K562 (cell line): Measurements from ENCODE around the gene DCLK1. TPM values are rescaled to one million over a fixed set of nuclear protein-coding genes. Genes with fewer than 3 reads are reported as not detected.
"Not testable (repeated sequence)": the region's sequence is repeated elsewhere in the genome, so short reads cannot be mapped to it uniquely, and the experiment has no call there.

ENCODE experiments used
- ATAC-seq: fragments of 200-7000 bp; cut with Tn5 transposase; 3 replicates; pipeline ENCODE4 v1.9.1; 2020; ENCODE audit warnings: moderate library complexity
- BruUV-seq: library from RNA; stranded (reverse); fragments of 400-500 nt; replicated peaks from 2 replicates; lab custom pipeline; 2021; lab: Mats Ljungman, UMichigan
- CTCF ChIA-PET: fragments of 300-600 bp; formaldehyde crosslinking; extraction: SDS; loops from one replicate; lab custom pipeline; 2021; ENCODE audit warnings: low intra/inter-chr PET ratio; lab: Yijun Ruan, JAX
- POLR2A ChIA-PET: fragments of 300-600, 350-650 bp; sonication (Branson Sonifier 250); formaldehyde crosslinking; extraction: SDS; loops from one replicate; lab custom pipeline; 2021; ENCODE audit warnings: antibody characterized with exemption, inconsistent platforms; lab: Yijun Ruan, JAX
- DNase-seq, 4 experiments: peaks; one replicate each; pipeline versions ENCODE4 v3.0.0 to v3.0.0-alpha.2; 2011 to 2018; ENCODE audit warnings: low spot score in 3 of 4, mixed read lengths in 3 of 4; ENCODE audit errors: extremely low read depth in 1 of 4
- FAIRE-seq: peaks from 2 replicates; lab custom pipeline; 2011; peaks lifted over from hg19 to GRCh38; lab: Jason Lieb, UNC
- H2AFZ ChIP-seq: 2 replicates; pipeline ENCODE4 v1.6.0; 2011; ENCODE audit warnings: low read depth, low read length, control low read depth, inconsistent platforms
- H3K27ac ChIP-seq: fragments of 200-600 bp; 3 replicates; pipeline ENCODE4 v1.8.0; 2011; ENCODE audit warnings: low read depth, mild to moderate bottlenecking, control low read depth, inconsistent platforms, low read length, moderate library complexity, mixed read lengths; ENCODE audit errors: extremely low read depth
- H3K27me3 ChIP-seq, 2 experiments: fragments of 300-600 bp in 1 of 2; 2 replicates in 1 of 2; 3 replicates in 1 of 2; pipeline versions ENCODE4 v1.6.0 to v1.8.0; 2011; ENCODE audit warnings: inconsistent platforms in 2 of 2, low read length in 2 of 2, mild to moderate bottlenecking in 1 of 2, mixed read lengths in 1 of 2, moderate library complexity in 1 of 2; ENCODE audit not compliant: control insufficient read depth in 2 of 2, insufficient read depth in 2 of 2
- H3K36me3 ChIP-seq: fragments of 300-600 bp; 3 replicates; pipeline ENCODE4 v1.8.0; 2011; ENCODE audit warnings: mild to moderate bottlenecking, low read length, inconsistent platforms; ENCODE audit not compliant: control insufficient read depth, insufficient read depth
- H3K4me1 ChIP-seq, 2 experiments: fragments of 200-600 bp in 1 of 2; replicated peaks in 1 of 2; 2 replicates in 1 of 2; 3 replicates in 1 of 2; pipeline versions ENCODE4 v1.5.1 to v1.8.0; 2011; ENCODE audit warnings: inconsistent platforms in 2 of 2, low read length in 2 of 2, mild to moderate bottlenecking in 1 of 2, mixed read lengths in 1 of 2, moderate library complexity in 1 of 2; ENCODE audit not compliant: control insufficient read depth in 2 of 2, insufficient read depth in 2 of 2
- H3K4me2 ChIP-seq: 2 replicates; pipeline ENCODE4 v1.6.1; 2011; ENCODE audit warnings: low read length, control low read depth, inconsistent platforms, mixed read lengths; ENCODE audit not compliant: insufficient read depth
- H3K4me3 ChIP-seq: fragments of 200-600 bp; sonication (generic), shearing (Covaris generic); 2 replicates; pipeline ENCODE4 v1.5.1; 2016; ENCODE audit warnings: control low read depth, inconsistent platforms
- H3K79me2 ChIP-seq: fragments of 200-600 bp; 3 replicates; pipeline ENCODE4 v1.8.0; 2011; ENCODE audit warnings: low read length, inconsistent platforms; ENCODE audit not compliant: control insufficient read depth, insufficient read depth
- H3K9ac ChIP-seq, 2 experiments: 2 replicates each; pipeline versions ENCODE4 v1.6.0 to v1.6.1; 2011; ENCODE audit warnings: low read depth in 2 of 2, low read length in 2 of 2, control low read depth in 1 of 2, inconsistent platforms in 1 of 2, mild to moderate bottlenecking in 1 of 2, mixed read lengths in 1 of 2; ENCODE audit not compliant: insufficient read depth in 1 of 2
- H3K9me1 ChIP-seq: one replicate; pipeline ENCODE4 v1.6.0; 2011; ENCODE audit warnings: inconsistent platforms, mild to moderate bottlenecking, low read length, moderate library complexity; ENCODE audit not compliant: control insufficient read depth, insufficient read depth
- H3K9me3 ChIP-seq: replicated peaks from 2 replicates; pipeline ENCODE4 v1.5.1; 2011; ENCODE audit warnings: low read depth, low read length, inconsistent platforms; ENCODE audit not compliant: control insufficient read depth, insufficient read depth
- H4K20me1 ChIP-seq: replicated peaks from 2 replicates; pipeline ENCODE4 v1.6.1; 2011; ENCODE audit warnings: low read length, inconsistent platforms, mixed read lengths; ENCODE audit not compliant: control insufficient read depth, insufficient read depth
- E4F1 ChIP-seq: fragments of 250-450 bp; sonication (Bioruptor Pico); IDR thresholded peaks from 2 replicates; pipeline ENCODE4 v1.5.0; 2021; ENCODE audit warnings: mild to moderate bottlenecking, borderline replicate concordance
- ZNF316 ChIP-seq: fragments of 450-650 bp; IDR thresholded peaks from 2 replicates; pipeline ENCODE4 v1.6.1; 2016
- WGBS: fragments of 100-300 bp; shearing (Covaris generic); methylation state at CpG from one replicate; pipeline ENCODE4 v1.1.6; 2016; ENCODE audit warnings: low coverage, mixed read lengths; ENCODE audit not compliant: insufficient coverage; ENCODE audit errors: missing lambda C conversion rate; 5-methylcytosine and 5-hydroxymethylcytosine counted together
- in situ Hi-C: fragments of 300-500 bp; cut with MboI; formaldehyde crosslinking; loops from 4 replicates; pipeline ENCODE4 v1.15.0; 2018; ENCODE audit warnings: inconsistent platforms, mixed read lengths
- intact Hi-C: fragments of 100-400 bp; cut with micrococcal nuclease; formaldehyde crosslinking; loops from 2 replicates; pipeline ENCODE4 v1.14.2; 2022
- polyA plus RNA-seq, 8 experiments: library from polyadenylated mRNA; depleted of rRNA in 4 of 8; stranded (reverse) in 5 of 8; unstranded in 3 of 8; fragments of >200 nt; fragmentation: Nextera tagmentation in 2 of 8; fragmentation: Illumina TruSeq in 1 of 8; extraction: Ambion mirVana in 2 of 8; extraction: Trizol in 1 of 8; gene quantifications; 2 replicates each; pipeline versions ENCODE4 v1.2.1 to v1.2.3, GENCODE V29; 2011 to 2014; ENCODE audit warnings: inconsistent platforms in 1 of 8, missing spikeins in 1 of 8
- total RNA-seq, 7 experiments: library from RNA; depleted of rRNA in 6 of 7; stranded (reverse); fragments of >200 nt in 6 of 7; fragmentation: Illumina TruSeq in 2 of 7; extraction: Trizol in 2 of 7; gene quantifications; 2 replicates each; pipeline versions ENCODE4 v1.2.1 to v1.2.3, GENCODE V29; 2011 to 2021; ENCODE audit warnings: low replicate concordance in 1 of 7

The DCLK1 gene
- total and polyA plus RNA-seq, 9 of the 15 experiments (the other 6 are each of a cell fraction or from before 2014, with no cell fraction given), result 0.07 TPM; not detected in 8

GRCh38 chr13:36101907-36102306 lies 29.3 kb downstream of the DCLK1 start:
- POLR2A ChIA-PET, FAIRE-seq, H3K36me3 ChIP-seq, BruUV-seq, H3K9me3 ChIP-seq, H3K79me2 ChIP-seq, H3K4me2 ChIP-seq, H3K4me1 ChIP-seq, H3K27me3 ChIP-seq, H3K4me3 ChIP-seq, CTCF ChIA-PET, H3K9ac ChIP-seq, H3K27ac ChIP-seq, H2AFZ ChIP-seq, DNase-seq, intact Hi-C loops, H3K9me1 ChIP-seq, in situ Hi-C loops, H4K20me1 ChIP-seq, ATAC-seq: not testable (repeated sequence)
- 0% methylated on average over 5 of the region's 5 CpGs for WGBS
- TF ChIP-seq ZNF316, result peak; percentile 13; the same call in 1 of the 2 replicates

DNA sequence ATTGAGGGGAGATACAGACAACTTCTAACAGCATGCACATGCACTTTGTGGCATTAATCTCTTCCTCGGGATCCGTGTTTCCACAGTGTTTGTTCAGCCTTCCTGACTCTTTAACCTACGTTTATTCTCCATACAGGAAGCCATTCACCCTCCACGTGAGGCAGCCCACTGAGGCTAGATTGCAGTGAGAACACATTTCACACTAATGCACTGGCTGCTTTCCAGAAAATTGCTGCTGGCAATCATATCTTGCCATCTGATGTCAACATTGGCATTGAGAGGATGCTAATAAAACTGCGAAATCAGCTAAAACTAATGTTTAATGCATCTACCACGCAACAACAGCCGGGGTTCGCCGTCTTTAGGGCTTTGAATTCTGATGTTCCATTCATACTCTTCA lies 30.0 kb downstream of the DCLK1 start:
- no peak overlapping the region for H2AFZ ChIP-seq
- H3K36me3 ChIP-seq, result no peaks in the 10 kb centered on the region
- DNase-seq (no peak), ATAC-seq (no peak), FAIRE-seq (no peak)
- intact Hi-C loops (no loop called here), in situ Hi-C loops (no loop called here)
- ChIA-PET CTCF (no interaction called here), POLR2A (no interaction called here)
- 0% methylated on average over 9 of the region's 9 CpGs for WGBS
- H3K9me1 ChIP-seq, result no peaks in the 10 kb centered on the region
- no peak overlapping the region for H3K27ac ChIP-seq
- no peaks in the 10 kb centered on the region for H3K4me1 ChIP-seq
- no peak overlapping the region for H3K4me3 ChIP-seq
- H3K9me3 ChIP-seq, result no peaks in the 10 kb centered on the region
- H3K79me2 ChIP-seq, result no peaks in the 10 kb centered on the region
- no peak overlapping the region for H3K4me2 ChIP-seq
- H3K9ac ChIP-seq, result no peak overlapping the region
- no peaks in the 10 kb centered on the region for H4K20me1 ChIP-seq
- BruUV-seq, result no TSS peak
- no peaks in the 10 kb centered on the region for H3K27me3 ChIP-seq
- no peak for TF ChIP-seq E4F1 (CRISPR knock-in tag)
